K562 (cell line): Measurements from ENCODE around the gene TEX22. TPM values are rescaled to one million over a fixed set of nuclear protein-coding genes. Genes with fewer than 3 reads are reported as not detected.

Experiments
- ATAC-seq: fragments of 200-7000 bp; cut with Tn5 transposase; 3 replicates; pipeline ENCODE4 v1.9.1; 2020; ENCODE audit warnings: moderate library complexity
- BruUV-seq: library from RNA; stranded (reverse); fragments of 400-500 nt; replicated peaks from 2 replicates; lab custom pipeline; 2021; lab: Mats Ljungman, UMichigan
- CTCF ChIA-PET: fragments of 300-600 bp; formaldehyde crosslinking; extraction: SDS; loops from one replicate; lab custom pipeline; 2021; ENCODE audit warnings: low intra/inter-chr PET ratio; lab: Yijun Ruan, JAX
- POLR2A ChIA-PET: fragments of 300-600, 350-650 bp; sonication (Branson Sonifier 250); formaldehyde crosslinking; extraction: SDS; loops from one replicate; lab custom pipeline; 2021; ENCODE audit warnings: antibody characterized with exemption, inconsistent platforms; lab: Yijun Ruan, JAX
- DNase-seq, 4 experiments: peaks; one replicate each; pipeline versions ENCODE4 v3.0.0 to v3.0.0-alpha.2; 2011 to 2018; ENCODE audit warnings: low spot score in 3 of 4, mixed read lengths in 3 of 4; ENCODE audit errors: extremely low read depth in 1 of 4
- FAIRE-seq: peaks from 2 replicates; lab custom pipeline; 2011; peaks lifted over from hg19 to GRCh38; lab: Jason Lieb, UNC
- H2AFZ ChIP-seq: 2 replicates; pipeline ENCODE4 v1.6.0; 2011; ENCODE audit warnings: low read depth, low read length, control low read depth, inconsistent platforms
- H3K27ac ChIP-seq: fragments of 200-600 bp; 3 replicates; pipeline ENCODE4 v1.8.0; 2011; ENCODE audit warnings: low read depth, mild to moderate bottlenecking, control low read depth, inconsistent platforms, low read length, moderate library complexity, mixed read lengths; ENCODE audit errors: extremely low read depth
- H3K27me3 ChIP-seq, 2 experiments: fragments of 300-600 bp in 1 of 2; 2 replicates in 1 of 2; 3 replicates in 1 of 2; pipeline versions ENCODE4 v1.6.0 to v1.8.0; 2011; ENCODE audit warnings: inconsistent platforms in 2 of 2, low read length in 2 of 2, mild to moderate bottlenecking in 1 of 2, mixed read lengths in 1 of 2, moderate library complexity in 1 of 2; ENCODE audit not compliant: control insufficient read depth in 2 of 2, insufficient read depth in 2 of 2
- H3K36me3 ChIP-seq: fragments of 300-600 bp; 3 replicates; pipeline ENCODE4 v1.8.0; 2011; ENCODE audit warnings: mild to moderate bottlenecking, low read length, inconsistent platforms; ENCODE audit not compliant: control insufficient read depth, insufficient read depth
- H3K4me1 ChIP-seq, 2 experiments: fragments of 200-600 bp in 1 of 2; replicated peaks in 1 of 2; 2 replicates in 1 of 2; 3 replicates in 1 of 2; pipeline versions ENCODE4 v1.5.1 to v1.8.0; 2011; ENCODE audit warnings: inconsistent platforms in 2 of 2, low read length in 2 of 2, mild to moderate bottlenecking in 1 of 2, mixed read lengths in 1 of 2, moderate library complexity in 1 of 2; ENCODE audit not compliant: control insufficient read depth in 2 of 2, insufficient read depth in 2 of 2
- H3K4me2 ChIP-seq: 2 replicates; pipeline ENCODE4 v1.6.1; 2011; ENCODE audit warnings: low read length, control low read depth, inconsistent platforms, mixed read lengths; ENCODE audit not compliant: insufficient read depth
- H3K4me3 ChIP-seq: fragments of 200-600 bp; sonication (generic), shearing (Covaris generic); 2 replicates; pipeline ENCODE4 v1.5.1; 2016; ENCODE audit warnings: control low read depth, inconsistent platforms
- H3K79me2 ChIP-seq: fragments of 200-600 bp; 3 replicates; pipeline ENCODE4 v1.8.0; 2011; ENCODE audit warnings: low read length, inconsistent platforms; ENCODE audit not compliant: control insufficient read depth, insufficient read depth
- H3K9ac ChIP-seq, 2 experiments: 2 replicates each; pipeline versions ENCODE4 v1.6.0 to v1.6.1; 2011; ENCODE audit warnings: low read depth in 2 of 2, low read length in 2 of 2, control low read depth in 1 of 2, inconsistent platforms in 1 of 2, mild to moderate bottlenecking in 1 of 2, mixed read lengths in 1 of 2; ENCODE audit not compliant: insufficient read depth in 1 of 2
- H3K9me1 ChIP-seq: one replicate; pipeline ENCODE4 v1.6.0; 2011; ENCODE audit warnings: inconsistent platforms, mild to moderate bottlenecking, low read length, moderate library complexity; ENCODE audit not compliant: control insufficient read depth, insufficient read depth
- H3K9me3 ChIP-seq: replicated peaks from 2 replicates; pipeline ENCODE4 v1.5.1; 2011; ENCODE audit warnings: low read depth, low read length, inconsistent platforms; ENCODE audit not compliant: control insufficient read depth, insufficient read depth
- H4K20me1 ChIP-seq: replicated peaks from 2 replicates; pipeline ENCODE4 v1.6.1; 2011; ENCODE audit warnings: low read length, inconsistent platforms, mixed read lengths; ENCODE audit not compliant: control insufficient read depth, insufficient read depth
- ARID1B ChIP-seq: fragments of 450-650 bp; IDR thresholded peaks from 2 replicates; pipeline ENCODE4 v1.6.1; 2016; ENCODE audit warnings: antibody characterized with exemption, mild to moderate bottlenecking, inconsistent platforms
- CBFA2T2 ChIP-seq: fragments of 450-650 bp; conservative IDR thresholded peaks from 2 replicates; pipeline ENCODE4 v1.6.1; 2017; ENCODE audit warnings: mild to moderate bottlenecking
- L3MBTL2 ChIP-seq: fragments of 450-650 bp; IDR thresholded peaks from 2 replicates; pipeline ENCODE4 v1.6.1; 2016; ENCODE audit warnings: mild to moderate bottlenecking, moderate library complexity
- STAT5A ChIP-seq: IDR thresholded peaks from 2 replicates; pipeline ENCODE4 v1.6.1; 2012; ENCODE audit warnings: low read length, inconsistent platforms, borderline replicate concordance
- ZNF232 ChIP-seq: sonication (generic); formaldehyde crosslinking; IDR thresholded peaks from 2 replicates; pipeline ENCODE4 v1.8.0; 2022; ENCODE audit warnings: mild to moderate bottlenecking, missing genetic modification reagents
- ZNF384 ChIP-seq: IDR thresholded peaks from 2 replicates; pipeline ENCODE4 v1.6.1; 2012; ENCODE audit warnings: low read depth, low read length, improper control_type of control experiment
- WGBS: fragments of 100-300 bp; shearing (Covaris generic); methylation state at CpG from one replicate; pipeline ENCODE4 v1.1.6; 2016; ENCODE audit warnings: low coverage, mixed read lengths; ENCODE audit not compliant: insufficient coverage; ENCODE audit errors: missing lambda C conversion rate; 5-methylcytosine and 5-hydroxymethylcytosine counted together
- in situ Hi-C: fragments of 300-500 bp; cut with MboI; formaldehyde crosslinking; loops from 4 replicates; pipeline ENCODE4 v1.15.0; 2018; ENCODE audit warnings: inconsistent platforms, mixed read lengths
- intact Hi-C: fragments of 100-400 bp; cut with micrococcal nuclease; formaldehyde crosslinking; loops from 2 replicates; pipeline ENCODE4 v1.14.2; 2022
- polyA plus RNA-seq, 8 experiments: library from polyadenylated mRNA; depleted of rRNA in 4 of 8; stranded (reverse) in 5 of 8; unstranded in 3 of 8; fragments of >200 nt; fragmentation: Nextera tagmentation in 2 of 8; fragmentation: Illumina TruSeq in 1 of 8; extraction: Ambion mirVana in 2 of 8; extraction: Trizol in 1 of 8; gene quantifications; 2 replicates each; pipeline versions ENCODE4 v1.2.1 to v1.2.3, GENCODE V29; 2011 to 2014; ENCODE audit warnings: inconsistent platforms in 1 of 8, missing spikeins in 1 of 8
- total RNA-seq, 7 experiments: library from RNA; depleted of rRNA in 6 of 7; stranded (reverse); fragments of >200 nt in 6 of 7; fragmentation: Illumina TruSeq in 2 of 7; extraction: Trizol in 2 of 7; gene quantifications; 2 replicates each; pipeline versions ENCODE4 v1.2.1 to v1.2.3, GENCODE V29; 2011 to 2021; ENCODE audit warnings: low replicate concordance in 1 of 7
- TF ChIP-seq, protein P1 (sequence below): fragments of 450-650 bp; formaldehyde crosslinking; IDR thresholded peaks from 2 replicates; pipeline ENCODE4 v1.4.0; 2020; ENCODE audit warnings: mild to moderate bottlenecking, moderate library complexity
- TF ChIP-seq, protein P2 (sequence below): fragments of 450-650 bp; IDR thresholded peaks from 2 replicates; pipeline ENCODE4 v1.6.1; 2017; ENCODE audit warnings: antibody characterized with exemption, mild to moderate bottlenecking
- TF ChIP-seq, protein P3 (sequence below), 2 experiments: fragments of 450-650 bp; conservative IDR thresholded peaks; 2 replicates each; pipeline ENCODE4 v1.6.1; 2017; ENCODE audit warnings: mild to moderate bottlenecking in 2 of 2, moderate library complexity in 2 of 2

The TEX22 gene
- total and polyA plus RNA-seq, 9 of the 15 experiments (the other 6 are each of a cell fraction or from before 2014, with no cell fraction given) = 0.04 to 1.7 (median 0.23) TPM; not detected in 2

DNA sequence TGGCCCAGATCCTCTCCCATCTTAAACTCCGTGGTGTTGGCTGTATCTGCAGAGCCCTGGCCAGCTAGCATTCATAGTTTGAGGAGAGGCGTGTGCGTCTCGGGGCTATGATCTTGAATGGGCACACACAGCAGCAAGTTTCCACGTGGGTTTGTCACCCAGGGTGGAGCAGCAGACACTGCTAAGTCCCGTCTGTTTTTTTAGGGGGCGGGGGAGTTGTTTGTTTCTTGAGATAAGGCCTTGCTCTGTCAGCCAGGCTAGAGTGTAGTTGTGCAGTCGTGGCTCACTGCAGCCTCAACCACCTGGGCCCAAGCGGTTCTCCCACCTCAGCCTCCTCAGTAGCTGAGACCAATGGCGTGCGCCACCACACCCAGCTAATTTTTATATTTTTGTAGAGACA, 20.1 kb upstream of the TEX22 start:
- CTCF ChIA-PET = no interaction called here
- POLR2A ChIA-PET = interaction anchor here (0.8 kb wide), 1 partner anchor 10 kb away, joined by 3 read pairs; no protein-coding TSS in a partner anchor
- WGBS = 22% methylated on average over 10 of the region's 11 CpGs
- ATAC-seq = peak; percentile 81
- no peaks in the 10 kb centered on the region for H3K36me3 ChIP-seq
- FAIRE-seq = peak; percentile 62
- H2AFZ ChIP-seq = peak overlapping the region; percentile 53
- H3K4me1 ChIP-seq = peaks cover 8 to 28% of the 10 kb centered on the region in 2 experiments; a peak in 4 of 5 replicates
- H3K4me2 ChIP-seq = no peak overlapping the region; the same call in 1 of the 2 replicates
- H3K9me3 ChIP-seq = no peaks in the 10 kb centered on the region
- H3K27me3 ChIP-seq = no peaks in the 10 kb centered on the region
- no peak overlapping the region for H3K27ac ChIP-seq
- no peaks in the 10 kb centered on the region for H3K79me2 ChIP-seq
- no peaks in the 10 kb centered on the region for H3K9me1 ChIP-seq
- peak; percentile 56 to 66 (median 62) for DNase-seq
- in situ Hi-C loops (no loop called here), intact Hi-C loops (no loop called here)
- H3K9ac ChIP-seq = peak overlapping the region in 1 of 2 experiments; percentile 36; a peak in 1 of 4 replicates
- no peaks in the 10 kb centered on the region for H4K20me1 ChIP-seq
- H3K4me3 ChIP-seq = no peak overlapping the region
- BruUV-seq = no TSS peak
- TF ChIP-seq ZNF384 (0 out of 2 replicates have a peak, but pooled peaks have one; percentile 21), ZNF232 (CRISPR knock-in tag) (no peak), STAT5A (no peak), L3MBTL2 (peak; percentile 35; the same call in 1 of the 2 replicates), CBFA2T2 (0 out of 2 replicates have a peak, but pooled peaks have one; percentile 11), ARID1B (peak; percentile 38; the same call in 1 of the 2 replicates)
- TF ChIP-seq, protein P1, sequence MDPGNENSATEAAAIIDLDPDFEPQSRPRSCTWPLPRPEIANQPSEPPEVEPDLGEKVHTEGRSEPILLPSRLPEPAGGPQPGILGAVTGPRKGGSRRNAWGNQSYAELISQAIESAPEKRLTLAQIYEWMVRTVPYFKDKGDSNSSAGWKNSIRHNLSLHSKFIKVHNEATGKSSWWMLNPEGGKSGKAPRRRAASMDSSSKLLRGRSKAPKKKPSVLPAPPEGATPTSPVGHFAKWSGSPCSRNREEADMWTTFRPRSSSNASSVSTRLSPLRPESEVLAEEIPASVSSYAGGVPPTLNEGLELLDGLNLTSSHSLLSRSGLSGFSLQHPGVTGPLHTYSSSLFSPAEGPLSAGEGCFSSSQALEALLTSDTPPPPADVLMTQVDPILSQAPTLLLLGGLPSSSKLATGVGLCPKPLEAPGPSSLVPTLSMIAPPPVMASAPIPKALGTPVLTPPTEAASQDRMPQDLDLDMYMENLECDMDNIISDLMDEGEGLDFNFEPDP = no peak
- TF ChIP-seq, protein P2, sequence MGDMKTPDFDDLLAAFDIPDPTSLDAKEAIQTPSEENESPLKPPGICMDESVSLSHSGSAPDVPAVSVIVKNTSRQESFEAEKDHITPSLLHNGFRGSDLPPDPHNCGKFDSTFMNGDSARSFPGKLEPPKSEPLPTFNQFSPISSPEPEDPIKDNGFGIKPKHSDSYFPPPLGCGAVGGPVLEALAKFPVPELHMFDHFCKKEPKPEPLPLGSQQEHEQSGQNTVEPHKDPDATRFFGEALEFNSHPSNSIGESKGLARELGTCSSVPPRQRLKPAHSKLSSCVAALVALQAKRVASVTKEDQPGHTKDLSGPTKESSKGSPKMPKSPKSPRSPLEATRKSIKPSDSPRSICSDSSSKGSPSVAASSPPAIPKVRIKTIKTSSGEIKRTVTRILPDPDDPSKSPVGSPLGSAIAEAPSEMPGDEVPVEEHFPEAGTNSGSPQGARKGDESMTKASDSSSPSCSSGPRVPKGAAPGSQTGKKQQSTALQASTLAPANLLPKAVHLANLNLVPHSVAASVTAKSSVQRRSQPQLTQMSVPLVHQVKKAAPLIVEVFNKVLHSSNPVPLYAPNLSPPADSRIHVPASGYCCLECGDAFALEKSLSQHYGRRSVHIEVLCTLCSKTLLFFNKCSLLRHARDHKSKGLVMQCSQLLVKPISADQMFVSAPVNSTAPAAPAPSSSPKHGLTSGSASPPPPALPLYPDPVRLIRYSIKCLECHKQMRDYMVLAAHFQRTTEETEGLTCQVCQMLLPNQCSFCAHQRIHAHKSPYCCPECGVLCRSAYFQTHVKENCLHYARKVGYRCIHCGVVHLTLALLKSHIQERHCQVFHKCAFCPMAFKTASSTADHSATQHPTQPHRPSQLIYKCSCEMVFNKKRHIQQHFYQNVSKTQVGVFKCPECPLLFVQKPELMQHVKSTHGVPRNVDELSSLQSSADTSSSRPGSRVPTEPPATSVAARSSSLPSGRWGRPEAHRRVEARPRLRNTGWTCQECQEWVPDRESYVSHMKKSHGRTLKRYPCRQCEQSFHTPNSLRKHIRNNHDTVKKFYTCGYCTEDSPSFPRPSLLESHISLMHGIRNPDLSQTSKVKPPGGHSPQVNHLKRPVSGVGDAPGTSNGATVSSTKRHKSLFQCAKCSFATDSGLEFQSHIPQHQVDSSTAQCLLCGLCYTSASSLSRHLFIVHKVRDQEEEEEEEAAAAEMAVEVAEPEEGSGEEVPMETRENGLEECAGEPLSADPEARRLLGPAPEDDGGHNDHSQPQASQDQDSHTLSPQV = 0 out of 2 replicates have a peak, but pooled peaks have one; percentile 30
- TF ChIP-seq, protein P3, sequence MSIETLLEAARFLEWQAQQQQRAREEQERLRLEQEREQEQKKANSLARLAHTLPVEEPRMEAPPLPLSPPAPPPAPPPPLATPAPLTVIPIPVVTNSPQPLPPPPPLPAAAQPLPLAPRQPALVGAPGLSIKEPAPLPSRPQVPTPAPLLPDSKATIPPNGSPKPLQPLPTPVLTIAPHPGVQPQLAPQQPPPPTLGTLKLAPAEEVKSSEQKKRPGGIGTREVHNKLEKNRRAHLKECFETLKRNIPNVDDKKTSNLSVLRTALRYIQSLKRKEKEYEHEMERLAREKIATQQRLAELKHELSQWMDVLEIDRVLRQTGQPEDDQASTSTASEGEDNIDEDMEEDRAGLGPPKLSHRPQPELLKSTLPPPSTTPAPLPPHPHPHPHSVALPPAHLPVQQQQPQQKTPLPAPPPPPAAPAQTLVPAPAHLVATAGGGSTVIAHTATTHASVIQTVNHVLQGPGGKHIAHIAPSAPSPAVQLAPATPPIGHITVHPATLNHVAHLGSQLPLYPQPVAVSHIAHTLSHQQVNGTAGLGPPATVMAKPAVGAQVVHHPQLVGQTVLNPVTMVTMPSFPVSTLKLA (conservative IDR thresholded peaks at IDR 0.05) = peak; percentile 47 to 57; a peak in 3 of 4 replicates
